ENCODE results near the gene WFDC12.

DNA sequence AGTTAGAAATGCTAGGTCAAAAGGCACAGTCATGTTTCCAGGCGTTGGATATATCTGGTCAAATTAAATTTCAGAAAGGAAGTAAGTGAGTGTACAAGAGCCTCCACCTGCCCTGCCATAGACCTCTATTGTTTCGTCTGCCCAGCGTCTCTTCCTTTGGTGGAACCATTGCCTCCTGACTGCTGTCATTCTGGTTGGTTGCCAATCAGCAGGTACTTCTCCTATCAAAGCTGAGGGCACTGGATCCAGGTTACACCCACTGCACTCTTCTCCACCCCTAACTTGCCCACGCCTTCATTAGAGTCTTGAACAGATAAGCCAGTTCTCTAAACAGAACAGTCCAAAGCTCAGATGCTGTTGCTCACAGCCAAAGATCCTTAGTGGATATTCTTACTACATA is 6.7 kb downstream of the WFDC12 start:
- TF ChIP-seq, protein P1, sequence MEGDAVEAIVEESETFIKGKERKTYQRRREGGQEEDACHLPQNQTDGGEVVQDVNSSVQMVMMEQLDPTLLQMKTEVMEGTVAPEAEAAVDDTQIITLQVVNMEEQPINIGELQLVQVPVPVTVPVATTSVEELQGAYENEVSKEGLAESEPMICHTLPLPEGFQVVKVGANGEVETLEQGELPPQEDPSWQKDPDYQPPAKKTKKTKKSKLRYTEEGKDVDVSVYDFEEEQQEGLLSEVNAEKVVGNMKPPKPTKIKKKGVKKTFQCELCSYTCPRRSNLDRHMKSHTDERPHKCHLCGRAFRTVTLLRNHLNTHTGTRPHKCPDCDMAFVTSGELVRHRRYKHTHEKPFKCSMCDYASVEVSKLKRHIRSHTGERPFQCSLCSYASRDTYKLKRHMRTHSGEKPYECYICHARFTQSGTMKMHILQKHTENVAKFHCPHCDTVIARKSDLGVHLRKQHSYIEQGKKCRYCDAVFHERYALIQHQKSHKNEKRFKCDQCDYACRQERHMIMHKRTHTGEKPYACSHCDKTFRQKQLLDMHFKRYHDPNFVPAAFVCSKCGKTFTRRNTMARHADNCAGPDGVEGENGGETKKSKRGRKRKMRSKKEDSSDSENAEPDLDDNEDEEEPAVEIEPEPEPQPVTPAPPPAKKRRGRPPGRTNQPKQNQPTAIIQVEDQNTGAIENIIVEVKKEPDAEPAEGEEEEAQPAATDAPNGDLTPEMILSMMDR (optimal IDR thresholded peaks at IDR 0.05 in 1 of 3, IDR thresholded peaks at IDR 0.05 in 1 of 3, conservative IDR thresholded peaks at IDR 0.05 in 1 of 3; ENCODE audit: extremely low read depth in 1 of 3, insufficient read depth in 2 of 3, low read length in 3 of 3): no peak
- TF ChIP-seq EZH2 (IDR thresholded peaks at IDR 0.05; ENCODE audit: low read length): no peak

All from keratinocyte (primary cell).